H1 (cell line): ENCODE results near the gene STK32C. TPM values are rescaled to one million over a fixed set of nuclear protein-coding genes. Genes with fewer than 3 reads are reported as not detected.

Experiments
- CTCF ChIA-PET: fragments of 300-600 bp; sonication (Branson Sonifier 250); formaldehyde crosslinking; loops from one replicate; lab custom pipeline; 2021; ENCODE audit not compliant: partially characterized antibody; lab: Charles Lee
- POLR2A ChIA-PET: fragments of 300-600 bp; sonication (Branson Sonifier 250); formaldehyde crosslinking; loops from one replicate; lab custom pipeline; 2021; ENCODE audit warnings: inconsistent platforms; ENCODE audit not compliant: partially characterized antibody; lab: Charles Lee
- DNase-seq, 2 experiments: peaks; one replicate each; pipeline versions ENCODE4 v3.0.0 to v3.0.0-alpha.2; 2010 to 2022; ENCODE audit warnings: low spot score in 2 of 2, low read depth in 1 of 2, mixed read lengths in 1 of 2
- FAIRE-seq: peaks from 2 replicates; lab custom pipeline; 2011; peaks lifted over from hg19 to GRCh38; lab: Jason Lieb, UNC
- H2AFZ ChIP-seq: 2 replicates; pipeline ENCODE4 v1.8.1; 2012; ENCODE audit warnings: low read length, inconsistent platforms
- H2AK5ac ChIP-seq: 2 replicates; pipeline ENCODE4 v1.6.1; 2013; ENCODE audit warnings: low read depth, low read length
- H2BK120ac ChIP-seq: replicated peaks from 2 replicates; pipeline ENCODE3; 2013; ENCODE audit warnings: low read depth, low read length, inconsistent platforms
- H2BK12ac ChIP-seq: 2 replicates; pipeline ENCODE4 v1.6.1; 2013; ENCODE audit warnings: low read depth, low read length
- H2BK15ac ChIP-seq: 2 replicates; pipeline ENCODE4 v1.6.1; 2013; ENCODE audit warnings: low read length
- H2BK20ac ChIP-seq: 2 replicates; pipeline ENCODE4 v1.6.1; 2013; ENCODE audit warnings: low read length
- H2BK5ac ChIP-seq: 2 replicates; pipeline ENCODE4 v1.6.1; 2013; ENCODE audit warnings: low read depth, low read length
- H3K14ac ChIP-seq: 2 replicates; pipeline ENCODE4 v1.6.1; 2013; ENCODE audit warnings: inconsistent platforms; ENCODE audit not compliant: insufficient read length
- H3K18ac ChIP-seq: 2 replicates; pipeline ENCODE4 v1.6.1; 2013; ENCODE audit warnings: low read length; ENCODE audit errors: extremely low read depth
- H3K23ac ChIP-seq: 2 replicates; pipeline ENCODE4 v1.6.1; 2013; ENCODE audit warnings: inconsistent platforms; ENCODE audit not compliant: insufficient read length
- H3K23me2 ChIP-seq: 2 replicates; pipeline ENCODE4 v1.6.1; 2013; ENCODE audit warnings: low read depth, low read length
- H3K27ac ChIP-seq: 2 replicates; pipeline ENCODE4 v1.6.1; 2011; ENCODE audit warnings: low read depth, low read length, inconsistent platforms
- H3K27me3 ChIP-seq, 4 experiments: replicated peaks in 1 of 4; 1 replicate in 1 of 4; 2 replicates in 3 of 4; pipeline versions ENCODE4 v1.6.1 to v1.8.1; 2011 to 2013; ENCODE audit warnings: low read length in 3 of 4, mild to moderate bottlenecking in 3 of 4, inconsistent platforms in 2 of 4, mixed read lengths in 2 of 4, moderate library complexity in 1 of 4; ENCODE audit not compliant: control insufficient read depth in 3 of 4, insufficient read depth in 3 of 4; ENCODE audit errors: extremely low read depth in 1 of 4
- H3K36me3 ChIP-seq, 4 experiments: 2 replicates each; pipeline versions ENCODE4 v1.6.1 to v1.8.1; 2011 to 2013; ENCODE audit warnings: mild to moderate bottlenecking in 4 of 4, low read length in 3 of 4, moderate library complexity in 2 of 4, control low read depth in 1 of 4, inconsistent platforms in 1 of 4; ENCODE audit not compliant: insufficient read depth in 4 of 4, control insufficient read depth in 2 of 4
- H3K4ac ChIP-seq: replicated peaks from 2 replicates; pipeline ENCODE3; 2013; ENCODE audit warnings: low read length, low read depth, mixed read lengths, inconsistent platforms; ENCODE audit not compliant: insufficient read length
- H3K4me1 ChIP-seq, 4 experiments: replicated peaks in 1 of 4; 1 replicate in 1 of 4; 2 replicates in 3 of 4; pipeline versions ENCODE4 v1.6.1 to v1.8.1; 2011 to 2013; ENCODE audit warnings: low read length in 3 of 4, inconsistent platforms in 2 of 4, mixed read lengths in 1 of 4; ENCODE audit not compliant: insufficient read depth in 4 of 4, control insufficient read depth in 3 of 4
- H3K4me2 ChIP-seq, 2 experiments: 2 replicates each; pipeline versions ENCODE4 v1.6.1 to v1.8.1; 2011 to 2013; ENCODE audit warnings: low read depth in 2 of 2, low read length in 2 of 2, control low read depth in 1 of 2, inconsistent platforms in 1 of 2, mild to moderate bottlenecking in 1 of 2; ENCODE audit not compliant: insufficient read depth in 1 of 2
- H3K4me3 ChIP-seq, 4 experiments: fragments of 200-600, 300-600 bp in 1 of 4; sonication (generic), shearing (Covaris generic), sonication (Bioruptor Twin) in 1 of 4; 2 replicates each; pipeline versions ENCODE4 v1.5.1 to v1.8.1; 2011 to 2016; ENCODE audit warnings: low read length in 4 of 4, low read depth in 3 of 4, control low read depth in 2 of 4, inconsistent platforms in 2 of 4, mild to moderate bottlenecking in 2 of 4, mixed read lengths in 1 of 4, moderate library complexity in 1 of 4; ENCODE audit not compliant: insufficient read depth in 2 of 4; ENCODE audit errors: extremely low read depth in 1 of 4
- H3K56ac ChIP-seq: replicated peaks from 2 replicates; pipeline ENCODE3; 2013; ENCODE audit warnings: low read depth, mild to moderate bottlenecking, mixed read lengths, low read length, inconsistent platforms; ENCODE audit not compliant: insufficient read length
- H3K79me1 ChIP-seq: 2 replicates; pipeline ENCODE4 v1.6.1; 2013; ENCODE audit warnings: low read depth, low read length, control low read depth
- H3K79me2 ChIP-seq, 2 experiments: 2 replicates each; pipeline versions ENCODE4 v1.6.1 to v1.8.1; 2012 to 2013; ENCODE audit warnings: low read length in 2 of 2, mild to moderate bottlenecking in 2 of 2, inconsistent platforms in 1 of 2; ENCODE audit not compliant: insufficient read depth in 2 of 2, control insufficient read depth in 1 of 2
- H3K9ac ChIP-seq, 4 experiments: replicated peaks in 1 of 4; 1 replicate in 1 of 4; 2 replicates in 3 of 4; pipeline versions ENCODE4 v1.6.1 to v1.8.1; 2011 to 2013; ENCODE audit warnings: low read depth in 3 of 4, low read length in 3 of 4, control low read depth in 2 of 4, mild to moderate bottlenecking in 2 of 4, moderate library complexity in 2 of 4, inconsistent platforms in 1 of 4; ENCODE audit errors: extremely low read depth in 1 of 4
- H3K9me3 ChIP-seq, 2 experiments: 2 replicates each; pipeline versions ENCODE4 v1.6.1 to v1.8.1; 2012 to 2013; ENCODE audit warnings: mild to moderate bottlenecking in 2 of 2, moderate library complexity in 2 of 2, control low read depth in 1 of 2, inconsistent platforms in 1 of 2, low read depth in 1 of 2, low read length in 1 of 2, mixed read lengths in 1 of 2; ENCODE audit not compliant: insufficient read depth in 2 of 2
- H4K20me1 ChIP-seq, 2 experiments: replicated peaks in 1 of 2; 2 replicates each; pipeline versions ENCODE3 to v1.8.1; 2011 to 2013; ENCODE audit warnings: inconsistent platforms in 2 of 2, low read length in 2 of 2, mild to moderate bottlenecking in 1 of 2; ENCODE audit not compliant: insufficient read depth in 2 of 2, control insufficient read depth in 1 of 2
- H4K5ac ChIP-seq: 2 replicates; pipeline ENCODE4 v1.6.1; 2013; ENCODE audit warnings: low read length, low read depth, mixed read lengths, inconsistent platforms; ENCODE audit not compliant: insufficient read length
- H4K8ac ChIP-seq: 2 replicates; pipeline ENCODE4 v1.8.0; 2013; ENCODE audit warnings: mild to moderate bottlenecking, moderate library complexity, low read length, inconsistent platforms; ENCODE audit not compliant: insufficient read depth; ENCODE audit errors: extremely low read depth
- H4K91ac ChIP-seq: replicated peaks from 2 replicates; pipeline ENCODE3; 2013; ENCODE audit warnings: low read length, mixed read lengths, inconsistent platforms; ENCODE audit not compliant: insufficient read length
- CREB1 ChIP-seq: IDR thresholded peaks from 2 replicates; pipeline ENCODE4 v1.6.1; 2012; ENCODE audit warnings: inconsistent platforms
- PHF8 ChIP-seq: fragments of 200-600 bp; sonication (generic); conservative IDR thresholded peaks from 2 replicates; pipeline ENCODE4 v1.7.1; 2012; ENCODE audit warnings: low read depth, mild to moderate bottlenecking, inconsistent platforms, low read length, moderate library complexity
- RAD21 ChIP-seq, 2 experiments: IDR thresholded peaks in 1 of 2; conservative IDR thresholded peaks in 1 of 2; 2 replicates each; pipeline ENCODE4 v1.6.1; 2011; ENCODE audit warnings: low read depth in 2 of 2, low read length in 2 of 2, improper control_type of control experiment in 1 of 2, inconsistent platforms in 1 of 2, mild to moderate bottlenecking in 1 of 2, moderate library complexity in 1 of 2
- RFX5 ChIP-seq: IDR thresholded peaks from 2 replicates; pipeline ENCODE4 v1.6.1; 2011; ENCODE audit warnings: low read depth, low read length, improper control_type of control experiment, borderline replicate concordance
- SAP30 ChIP-seq: fragments of 300-600 bp; sonication (generic); IDR thresholded peaks from 2 replicates; pipeline ENCODE4 v1.7.1; 2012; ENCODE audit warnings: low read length, moderate library complexity, mild to moderate bottlenecking, inconsistent platforms; ENCODE audit not compliant: insufficient read depth, insufficient replicate concordance
- SIRT6 ChIP-seq: IDR thresholded peaks from one replicate; pipeline ENCODE4 v1.7.1; 2012; ENCODE audit warnings: low read length, inconsistent platforms
- SP4 ChIP-seq: IDR thresholded peaks from 2 replicates; pipeline ENCODE4 v1.6.1; 2012; ENCODE audit warnings: low read length, inconsistent platforms
- TCF12 ChIP-seq: IDR thresholded peaks from 2 replicates; pipeline ENCODE4 v1.6.1; 2011; ENCODE audit warnings: low read depth, mild to moderate bottlenecking, low read length
- WGBS, 2 experiments: shearing (Covaris generic) in 1 of 2; methylation state at CpG; one replicate each; pipeline versions ENCODE4 v1.1.6 to v1.1.7; 2013 to 2015; ENCODE audit warnings: low lambda C conversion rate in 2 of 2, mixed read lengths in 2 of 2, inconsistent platforms in 1 of 2, low coverage in 1 of 2, missing lambda C conversion rate in 1 of 2; ENCODE audit not compliant: insufficient replicate concordance in 2 of 2, insufficient coverage in 1 of 2, insufficient read length in 1 of 2; ENCODE audit errors: extremely low coverage in 1 of 2, missing lambda C conversion rate in 1 of 2; 5-methylcytosine and 5-hydroxymethylcytosine counted together
- polyA plus RNA-seq, 7 experiments: library from polyadenylated mRNA; depleted of rRNA in 3 of 7; stranded (reverse) in 5 of 7; unstranded in 2 of 7; fragments of >200 nt in 5 of 7; fragments of 200-250 nt in 2 of 7; gene quantifications; 1 replicate in 5 of 7; 2 replicates in 1 of 7; 4 replicates in 1 of 7; pipeline versions ENCODE4 v1.2.1 to v1.2.3, GENCODE V29; 2011 to 2013; ENCODE audit warnings: missing spikeins in 2 of 7, mixed read lengths in 2 of 7
- total RNA-seq: library from RNA; stranded (reverse); fragmentation: NEBNext Ultra II Directional; extraction: Animal tissue kit (Norgen Biotek cat#: 25700); gene quantifications from 2 replicates; pipeline ENCODE4 v1.2.1, GENCODE V29; 2021

Gene STK32C
- total and polyA plus RNA-seq, 2 of the 8 experiments (the other 6 are each of a cell fraction or from before 2014, with no cell fraction given): 10.6 to 15.6 TPM

GRCh38 chr10:132336064-132336746 is 28.5 kb upstream of the STK32C start:
- Histone ChIP-seq H2BK12ac (no peak overlapping the region), H3K36me3 (no peaks in the 10 kb centered on the region), H4K20me1 (no peaks in the 10 kb centered on the region), H3K14ac (no peak overlapping the region), H3K27me3 (0 out of 7 replicates have a peak, but pooled peaks cover 0 to 3% (median 0%) of the 10 kb centered on the region in 4 experiments), H4K5ac (no peak overlapping the region), H3K9me3 (no peaks in the 10 kb centered on the region), H3K79me2 (peaks cover 0 to 2% of the 10 kb centered on the region in 2 experiments; a peak in 3 of 4 replicates), H3K56ac (no peak overlapping the region), H3K27ac (no peak overlapping the region), H3K4ac (no peak overlapping the region), H3K23me2 (peaks cover 7% of the 10 kb centered on the region), H2BK5ac (no peak overlapping the region), H4K91ac (no peak overlapping the region), H3K23ac (no peak overlapping the region), H3K9ac (no peak overlapping the region), H3K4me1 (peaks cover 0 to 12% (median 3%) of the 10 kb centered on the region in 4 experiments; a peak in 4 of 7 replicates), H3K79me1 (no peaks in the 10 kb centered on the region), H2BK20ac (no peak overlapping the region), H2BK15ac (peak overlapping the region; percentile 14; the same call in 1 of the 2 replicates), H4K8ac (no peak overlapping the region), H3K4me3 (no peak overlapping the region), H2BK120ac (no peak overlapping the region), H2AFZ (no peak overlapping the region), H3K18ac (no peak overlapping the region), H3K4me2 (no peak overlapping the region), H2AK5ac (no peak overlapping the region)
- FAIRE-seq (no peak), DNase-seq (no peak)
- ChIA-PET CTCF (interaction anchor here (0.7 to 0.9 kb wide), 2 partner anchors 15 to 17 kb away, joined by 3 to 4 read pairs; no protein-coding TSS in a partner anchor), POLR2A (interaction anchor here (0.5 to 1.5 kb wide), 2 partner anchors 42 to 181 kb away, joined by 3 read pairs; no protein-coding TSS in a partner anchor)
- 92% methylated on average over 11 of the region's 11 CpGs; no CpG with 5 or more reads in 1 of the 2 experiments for WGBS, 2 experiments
- no peak for TF ChIP-seq PHF8
- no peak for TF ChIP-seq SIRT6
- TF ChIP-seq RAD21 (IDR thresholded peaks at IDR 0.05 in 1 of 2, conservative IDR thresholded peaks at IDR 0.05 in 1 of 2; ENCODE audit: low read depth in 2 of 2, low read length in 2 of 2): no peak
- no peak for TF ChIP-seq SAP30
- no peak for TF ChIP-seq RFX5
- TF ChIP-seq CREB1: no peak
- TF ChIP-seq SP4: no peak
- TF ChIP-seq TCF12: no peak
